ENCODE data around the gene RAB11A.

The RAB11A gene

GRCh38 chr15:65936282-65936681, 67.0 kb downstream of the RAB11A start:
- Histone ChIP-seq H3K27me3 (ENCODE audit: control insufficient read depth, insufficient read depth, low read length) (no peaks in the 10 kb centered on the region), H3K9me3 (ENCODE audit: control insufficient read depth, insufficient read depth, low read length) (no peaks in the 10 kb centered on the region), H3K36me3 (ENCODE audit: control insufficient read depth, insufficient read depth, low read length) (no peaks in the 10 kb centered on the region), H3K9ac (ENCODE audit: low read depth, low read length) (no peak overlapping the region), H3K4me1 (ENCODE audit: control insufficient read depth, insufficient read depth, low read length) (no peaks in the 10 kb centered on the region), H3K4me3 (ENCODE audit: low read depth, low read length) (no peak overlapping the region)

- Histone ChIP-seq H3K9me3 (ENCODE audit: control insufficient read depth, insufficient read depth, low read length) (no peaks in the 10 kb centered on the region), H3K36me3 (ENCODE audit: control insufficient read depth, insufficient read depth, low read length) (no peaks in the 10 kb centered on the region), H3K4me1 (ENCODE audit: control insufficient read depth, insufficient read depth, low read length) (no peaks in the 10 kb centered on the region), H3K27me3 (ENCODE audit: control insufficient read depth, insufficient read depth, low read length) (no peaks in the 10 kb centered on the region), H3K9ac (ENCODE audit: low read depth, low read length) (no peak overlapping the region), H3K4me3 (ENCODE audit: low read depth, low read length) (no peak overlapping the region)
Measured at GRCh38 chr15:65937054-65937453, 67.8 kb downstream of the RAB11A start.

GRCh38 chr15:65937476-65937875, 68.2 kb downstream of the RAB11A start:
- Histone ChIP-seq H3K36me3 (ENCODE audit: control insufficient read depth, insufficient read depth, low read length) (no peaks in the 10 kb centered on the region), H3K4me1 (ENCODE audit: control insufficient read depth, insufficient read depth, low read length) (no peaks in the 10 kb centered on the region), H3K9ac (ENCODE audit: low read depth, low read length) (no peak overlapping the region), H3K4me3 (ENCODE audit: low read depth, low read length) (no peak overlapping the region), H3K27me3 (ENCODE audit: control insufficient read depth, insufficient read depth, low read length) (no peaks in the 10 kb centered on the region), H3K9me3 (ENCODE audit: control insufficient read depth, insufficient read depth, low read length) (no peaks in the 10 kb centered on the region)

DNA sequence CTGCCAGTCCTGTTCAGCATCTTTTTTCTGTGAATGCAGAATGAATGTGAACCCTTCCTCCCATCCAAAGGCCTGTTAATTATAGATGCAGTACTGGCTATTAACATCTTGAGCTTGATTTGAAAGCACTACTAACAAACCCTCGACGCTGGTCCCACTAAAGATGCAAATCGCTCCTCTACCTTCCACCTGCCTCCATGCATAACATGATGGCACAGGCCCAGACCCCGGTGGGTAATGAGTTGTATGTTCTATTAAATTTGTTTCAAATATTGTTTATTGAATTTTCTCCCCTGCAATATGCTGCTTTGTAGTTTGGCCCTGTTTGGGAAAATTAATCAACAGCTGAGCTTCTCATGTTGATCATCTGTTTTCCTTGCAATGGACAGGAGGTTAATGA, 69.3 kb downstream of the RAB11A start:
- Histone ChIP-seq H3K4me1 (ENCODE audit: control insufficient read depth, insufficient read depth, low read length) (no peaks in the 10 kb centered on the region), H3K4me3 (ENCODE audit: low read depth, low read length) (no peak overlapping the region), H3K9me3 (ENCODE audit: control insufficient read depth, insufficient read depth, low read length) (no peaks in the 10 kb centered on the region), H3K9ac (ENCODE audit: low read depth, low read length) (no peak overlapping the region), H3K27me3 (ENCODE audit: control insufficient read depth, insufficient read depth, low read length) (no peaks in the 10 kb centered on the region), H3K36me3 (ENCODE audit: control insufficient read depth, insufficient read depth, low read length) (no peaks in the 10 kb centered on the region)

DNA sequence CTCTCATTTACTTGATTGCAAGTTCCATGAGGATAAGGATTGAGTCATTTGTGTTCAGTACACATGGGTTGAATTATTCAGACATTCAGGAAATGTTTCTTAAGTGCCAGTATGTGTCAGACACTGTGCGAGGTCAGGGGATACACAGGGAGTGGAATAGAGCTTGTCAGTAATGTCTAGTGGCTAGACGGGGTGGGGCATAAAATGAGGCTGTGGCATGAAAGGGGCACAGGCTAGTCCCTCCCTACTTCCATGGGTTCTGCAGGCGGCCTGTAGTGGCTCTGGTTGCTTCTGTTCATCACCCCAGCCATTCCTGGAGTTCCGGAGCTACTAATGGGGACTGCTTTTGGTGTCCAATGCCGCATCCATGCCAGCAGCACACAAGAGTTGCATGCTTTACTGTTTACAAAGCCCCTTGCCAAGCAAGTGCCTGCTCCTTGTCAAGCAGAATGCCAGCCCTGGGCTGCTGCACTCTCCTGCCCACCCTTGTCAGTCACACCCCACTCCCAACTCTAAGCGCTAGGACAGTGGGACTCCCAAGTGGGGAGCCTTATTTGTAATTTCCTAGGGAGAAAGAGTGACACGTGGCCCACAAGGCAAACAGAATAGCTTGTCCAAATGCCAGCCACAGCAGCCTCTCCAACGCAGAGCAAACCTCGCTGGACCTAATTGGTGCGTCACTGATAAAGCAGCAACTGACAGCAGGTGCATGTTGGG, 70.8 kb downstream of the RAB11A start:
- Histone ChIP-seq H3K4me1 (ENCODE audit: control insufficient read depth, insufficient read depth, low read length) (no peaks in the 10 kb centered on the region), H3K36me3 (ENCODE audit: control insufficient read depth, insufficient read depth, low read length) (no peaks in the 10 kb centered on the region), H3K27me3 (ENCODE audit: control insufficient read depth, insufficient read depth, low read length) (no peaks in the 10 kb centered on the region), H3K9ac (ENCODE audit: low read depth, low read length) (no peak overlapping the region), H3K4me3 (ENCODE audit: low read depth, low read length) (no peak overlapping the region), H3K9me3 (ENCODE audit: control insufficient read depth, insufficient read depth, low read length) (no peaks in the 10 kb centered on the region)

GRCh38 chr15:65940618-65940909, 71.3 kb downstream of the RAB11A start:
- Histone ChIP-seq H3K9ac (ENCODE audit: low read depth, low read length) (no peak overlapping the region), H3K9me3 (ENCODE audit: control insufficient read depth, insufficient read depth, low read length) (no peaks in the 10 kb centered on the region), H3K36me3 (ENCODE audit: control insufficient read depth, insufficient read depth, low read length) (no peaks in the 10 kb centered on the region), H3K4me3 (ENCODE audit: low read depth, low read length) (no peak overlapping the region), H3K27me3 (ENCODE audit: control insufficient read depth, insufficient read depth, low read length) (no peaks in the 10 kb centered on the region), H3K4me1 (ENCODE audit: control insufficient read depth, insufficient read depth, low read length) (no peaks in the 10 kb centered on the region)

All from iPS-15b (cell line).